Loucy (cell line): Measurements from ENCODE around the gene CYP2F1.

Source experiments
- H2AFZ ChIP-seq: fragments of 200-600 bp; sonication (generic); 2 replicates; pipeline ENCODE4 v1.6.0; 2016; ENCODE audit warnings: antibody characterized with exemption, mild to moderate bottlenecking, low read length, moderate library complexity
- H3F3A ChIP-seq: fragments of 200-600 bp; 2 replicates; pipeline ENCODE4 v1.6.0; 2016; ENCODE audit warnings: antibody characterized with exemption, low read depth, mild to moderate bottlenecking
- H3K27me3 ChIP-seq: fragments of 200-600 bp; sonication (generic); 2 replicates; pipeline ENCODE4 v1.6.1; 2014; ENCODE audit warnings: low read length, mild to moderate bottlenecking; ENCODE audit not compliant: insufficient read depth, poor library complexity, severe bottlenecking
- H3K36me3 ChIP-seq: fragments of 200-600 bp; sonication (generic); 2 replicates; pipeline ENCODE4 v1.6.1; 2016; ENCODE audit warnings: low read length; ENCODE audit not compliant: insufficient read depth
- H3K4me1 ChIP-seq: fragments of 200-600 bp; sonication (generic); 2 replicates; pipeline ENCODE4 v1.5.1; 2014; ENCODE audit warnings: low read length, mild to moderate bottlenecking; ENCODE audit not compliant: insufficient read depth, poor library complexity, severe bottlenecking
- H3K4me2 ChIP-seq: fragments of 200-600 bp; sonication (generic); 2 replicates; pipeline ENCODE4 v1.6.0; 2014; ENCODE audit warnings: antibody characterized with exemption, low read length, low read depth, mild to moderate bottlenecking; ENCODE audit not compliant: poor library complexity, severe bottlenecking
- H3K4me3 ChIP-seq: fragments of 200-600 bp; sonication (generic); 2 replicates; pipeline ENCODE4 v1.5.1; 2014; ENCODE audit warnings: low read length, mild to moderate bottlenecking, mixed read lengths; ENCODE audit not compliant: poor library complexity, severe bottlenecking
- H3K79me2 ChIP-seq: fragments of 200-600 bp; sonication (generic); 2 replicates; pipeline ENCODE4 v1.6.1; 2014; ENCODE audit warnings: low read length; ENCODE audit not compliant: insufficient read depth
- H3K9ac ChIP-seq: fragments of 200-600 bp; sonication (generic); 2 replicates; pipeline ENCODE4 v1.6.0; 2014; ENCODE audit warnings: mild to moderate bottlenecking, low read depth, low read length, moderate library complexity; ENCODE audit not compliant: poor library complexity, severe bottlenecking
- H3K9me2 ChIP-seq: fragments of 200-600 bp; sonication (generic); replicated peaks from 2 replicates; pipeline ENCODE4 v1.6.1; 2016; ENCODE audit warnings: low read depth, low read length, mixed read lengths
- H3K9me3 ChIP-seq: fragments of 200-600 bp; sonication (generic); 2 replicates; pipeline ENCODE4 v1.6.1; 2014; ENCODE audit warnings: mild to moderate bottlenecking, antibody characterized with exemption, low read length, low read depth; ENCODE audit not compliant: insufficient read depth
- H4K20me1 ChIP-seq: fragments of 200-600 bp; sonication (generic); 2 replicates; pipeline ENCODE4 v1.6.0; 2014; ENCODE audit warnings: antibody characterized with exemption, low read length, mild to moderate bottlenecking; ENCODE audit not compliant: insufficient read depth, poor library complexity, severe bottlenecking
- EZH2phosphoT487 ChIP-seq: fragments of 200-600 bp; IDR thresholded peaks from 2 replicates; pipeline ENCODE4 v1.6.1; 2018; ENCODE audit warnings: antibody characterized with exemption, mild to moderate bottlenecking, moderate library complexity, borderline replicate concordance
- TF ChIP-seq, protein P1 (sequence below): fragments of 200-600 bp; sonication (generic); conservative IDR thresholded peaks from 2 replicates; pipeline ENCODE4 v1.5.1; 2014; ENCODE audit warnings: mild to moderate bottlenecking, antibody characterized with exemption, low read length

CYP2F1 gene

DNA sequence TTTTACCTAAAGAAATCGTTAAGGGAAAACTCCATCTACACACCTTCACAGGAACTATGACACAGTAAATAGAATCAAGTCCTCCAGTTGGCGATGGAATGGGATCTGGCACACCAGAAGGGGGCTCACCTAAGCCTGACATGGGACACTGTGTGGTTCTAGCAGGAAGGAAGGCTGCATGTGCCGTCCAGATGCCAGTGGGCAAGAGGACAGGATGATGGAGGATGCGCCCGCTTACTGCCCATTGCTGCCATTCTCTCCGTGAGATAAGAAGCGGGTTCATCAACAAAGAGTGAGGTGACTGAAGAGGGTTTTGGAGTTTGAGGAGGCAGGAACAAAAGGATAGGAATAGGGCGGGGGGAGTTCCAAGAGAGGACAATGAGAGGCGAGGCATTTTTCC, 2.9 kb upstream of the CYP2F1 start:
- Histone ChIP-seq H3K4me2 (no peak overlapping the region), H3K27me3 (no peaks in the 10 kb centered on the region), H3K4me1 (no peaks in the 10 kb centered on the region)

DNA sequence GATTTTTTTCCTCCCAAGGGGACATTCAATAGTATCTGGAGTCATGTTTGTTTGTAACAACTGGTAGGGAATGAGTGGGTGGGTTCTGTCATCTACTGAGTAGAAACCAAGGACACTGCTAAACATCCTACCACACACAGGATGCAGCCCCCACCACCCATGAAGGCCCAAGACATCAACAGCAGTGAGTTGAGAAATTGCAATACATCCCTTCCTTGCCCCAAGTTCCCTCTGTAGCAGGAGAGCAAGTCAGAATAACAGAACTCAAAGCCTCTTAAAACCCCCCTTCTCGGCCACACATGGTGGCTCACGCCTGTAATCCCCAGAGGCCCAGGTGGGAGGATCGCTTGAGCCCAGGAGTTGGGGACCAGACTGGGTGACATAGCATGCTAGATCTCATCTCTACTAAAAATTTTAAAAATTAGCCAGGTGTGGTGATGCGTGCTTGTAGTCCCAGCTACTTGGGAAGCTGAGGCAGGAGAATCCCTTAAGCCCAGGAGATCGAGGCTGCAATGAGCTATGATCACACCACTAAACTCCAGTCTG, 2.4 kb upstream of the CYP2F1 start:
- H3K9ac ChIP-seq = no peak overlapping the region
- H4K20me1 ChIP-seq = no peaks in the 10 kb centered on the region
- H3K4me1 ChIP-seq = no peaks in the 10 kb centered on the region
- H3K9me2 ChIP-seq = no peaks in the 10 kb centered on the region
- no peak overlapping the region for H2AFZ ChIP-seq
- H3K9me3 ChIP-seq = no peaks in the 10 kb centered on the region
- no peaks in the 10 kb centered on the region for H3K79me2 ChIP-seq
- H3K4me2 ChIP-seq = no peak overlapping the region
- no peak overlapping the region for H3K4me3 ChIP-seq
- TF ChIP-seq, protein P1, sequence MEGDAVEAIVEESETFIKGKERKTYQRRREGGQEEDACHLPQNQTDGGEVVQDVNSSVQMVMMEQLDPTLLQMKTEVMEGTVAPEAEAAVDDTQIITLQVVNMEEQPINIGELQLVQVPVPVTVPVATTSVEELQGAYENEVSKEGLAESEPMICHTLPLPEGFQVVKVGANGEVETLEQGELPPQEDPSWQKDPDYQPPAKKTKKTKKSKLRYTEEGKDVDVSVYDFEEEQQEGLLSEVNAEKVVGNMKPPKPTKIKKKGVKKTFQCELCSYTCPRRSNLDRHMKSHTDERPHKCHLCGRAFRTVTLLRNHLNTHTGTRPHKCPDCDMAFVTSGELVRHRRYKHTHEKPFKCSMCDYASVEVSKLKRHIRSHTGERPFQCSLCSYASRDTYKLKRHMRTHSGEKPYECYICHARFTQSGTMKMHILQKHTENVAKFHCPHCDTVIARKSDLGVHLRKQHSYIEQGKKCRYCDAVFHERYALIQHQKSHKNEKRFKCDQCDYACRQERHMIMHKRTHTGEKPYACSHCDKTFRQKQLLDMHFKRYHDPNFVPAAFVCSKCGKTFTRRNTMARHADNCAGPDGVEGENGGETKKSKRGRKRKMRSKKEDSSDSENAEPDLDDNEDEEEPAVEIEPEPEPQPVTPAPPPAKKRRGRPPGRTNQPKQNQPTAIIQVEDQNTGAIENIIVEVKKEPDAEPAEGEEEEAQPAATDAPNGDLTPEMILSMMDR = no peak
- no peak for TF ChIP-seq EZH2phosphoT487
- no peaks in the 10 kb centered on the region for H3F3A ChIP-seq
- H3K27me3 ChIP-seq = no peaks in the 10 kb centered on the region
- no peaks in the 10 kb centered on the region for H3K36me3 ChIP-seq

More for the DNA sequence above, 2.9 kb upstream of the CYP2F1 start:
- no peaks in the 10 kb centered on the region for H3K36me3 ChIP-seq
- no peak overlapping the region for H3K9ac ChIP-seq
- no peaks in the 10 kb centered on the region for H3F3A ChIP-seq
- no peaks in the 10 kb centered on the region for H4K20me1 ChIP-seq
- no peaks in the 10 kb centered on the region for H3K79me2 ChIP-seq
- no peaks in the 10 kb centered on the region for H3K9me3 ChIP-seq
- H3K9me2 ChIP-seq = no peaks in the 10 kb centered on the region
- no peak overlapping the region for H2AFZ ChIP-seq
- H3K4me3 ChIP-seq = no peak overlapping the region
- TF ChIP-seq, protein P1 = no peak
- TF ChIP-seq EZH2phosphoT487 = no peak

DNA sequence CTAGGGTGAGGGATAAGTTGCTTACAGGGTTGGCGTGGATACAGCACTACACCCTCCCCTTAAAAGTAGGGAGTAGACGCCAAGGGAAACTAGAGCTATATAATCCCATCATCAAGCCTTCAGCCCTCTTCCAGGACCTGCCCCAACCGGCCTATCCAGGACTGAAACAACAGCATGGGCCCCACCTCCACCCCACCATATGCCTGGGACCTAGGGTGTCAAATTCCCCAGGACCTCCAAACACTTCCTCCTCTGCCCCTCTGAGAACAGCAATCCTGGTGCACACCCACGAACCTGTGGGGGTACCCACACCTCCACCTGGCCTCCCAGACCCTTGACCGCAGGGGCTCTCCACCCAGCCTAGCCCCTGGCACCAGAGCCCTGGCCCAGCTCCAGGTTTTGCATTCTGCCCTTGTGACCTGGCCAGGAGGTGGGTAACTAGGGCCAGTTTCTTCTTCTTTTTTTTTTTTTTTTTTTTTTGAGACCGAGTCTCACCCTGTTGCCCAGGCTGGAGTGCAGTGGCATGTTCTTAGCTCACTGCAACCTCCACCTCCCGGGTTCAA, 1.4 kb upstream of the CYP2F1 start:
- Histone ChIP-seq H4K20me1 (no peaks in the 10 kb centered on the region), H3K9me2 (no peaks in the 10 kb centered on the region), H3K36me3 (no peaks in the 10 kb centered on the region), H3K9me3 (no peaks in the 10 kb centered on the region), H3K4me2 (no peak overlapping the region), H2AFZ (no peak overlapping the region), H3F3A (no peaks in the 10 kb centered on the region), H3K4me3 (no peak overlapping the region), H3K9ac (no peak overlapping the region), H3K79me2 (no peaks in the 10 kb centered on the region), H3K4me1 (no peaks in the 10 kb centered on the region), H3K27me3 (no peaks in the 10 kb centered on the region)
- TF ChIP-seq, protein P1 = no peak
- TF ChIP-seq EZH2phosphoT487 = no peak
